CD14-positive monocyte (primary cell): Measurements from ENCODE around the gene UHRF1. TPM values are rescaled to one million over a fixed set of nuclear protein-coding genes. Genes with fewer than 3 reads are reported as not detected.
"Not testable (repeated sequence)": the region's sequence is repeated elsewhere in the genome, so short reads cannot be mapped to it uniquely, and the experiment has no call there.

Experiments
- DNase-seq, 3 donors: peaks; one replicate each; pipeline ENCODE4 v3.0.0-alpha.2; 2011 to 2022
- H2AFZ ChIP-seq: 2 replicates; pipeline ENCODE4 v1.6.0; 2012; ENCODE audit warnings: mild to moderate bottlenecking, low read depth, low read length, inconsistent platforms; ENCODE audit not compliant: insufficient read depth, poor library complexity, severe bottlenecking
- H3K27ac ChIP-seq, 2 donors: 1 replicate in 1 of 2; 2 replicates in 1 of 2; pipeline ENCODE4 v1.5.1; 2012 to 2013; ENCODE audit warnings: low read length in 2 of 2, control low read depth in 1 of 2, inconsistent platforms in 1 of 2, low read depth in 1 of 2, mild to moderate bottlenecking in 1 of 2
- H3K27me3 ChIP-seq, 2 donors: one replicate each; pipeline versions ENCODE4 v1.6.0 to v1.6.1; 2011 to 2013; ENCODE audit warnings: low read length in 2 of 2; ENCODE audit not compliant: control insufficient read depth in 2 of 2, insufficient read depth in 2 of 2
- H3K36me3 ChIP-seq, 2 donors: replicated peaks in 1 of 2; 1 replicate in 1 of 2; 2 replicates in 1 of 2; pipeline versions ENCODE4 v1.5.1 to v1.6.1; 2012 to 2013; ENCODE audit warnings: low read length in 2 of 2, control low read depth in 1 of 2, inconsistent platforms in 1 of 2, mild to moderate bottlenecking in 1 of 2; ENCODE audit not compliant: insufficient read depth in 2 of 2, control insufficient read depth in 1 of 2
- H3K4me1 ChIP-seq, 2 donors: 1 replicate in 1 of 2; 2 replicates in 1 of 2; pipeline versions ENCODE4 v1.5.1 to v1.6.1; 2012 to 2013; ENCODE audit warnings: low read length in 2 of 2, control low read depth in 1 of 2, inconsistent platforms in 1 of 2, mild to moderate bottlenecking in 1 of 2, moderate library complexity in 1 of 2; ENCODE audit not compliant: insufficient read depth in 2 of 2, control insufficient read depth in 1 of 2
- H3K4me2 ChIP-seq: replicated peaks from 2 replicates; pipeline ENCODE3; 2012; ENCODE audit warnings: low read length, moderate library complexity, mild to moderate bottlenecking; ENCODE audit not compliant: poor library complexity, severe bottlenecking; ENCODE audit errors: extremely low read depth
- H3K4me3 ChIP-seq, 3 experiments: fragments of 200-600 bp in 1 of 3; sonication (generic) in 1 of 3; replicated peaks in 1 of 3; 1 replicate in 2 of 3; 2 replicates in 1 of 3; pipeline ENCODE4 v1.5.1; 2011 to 2013; ENCODE audit warnings: low read length in 3 of 3, mild to moderate bottlenecking in 3 of 3, control low read depth in 2 of 3, low read depth in 2 of 3, inconsistent platforms in 1 of 3, moderate library complexity in 1 of 3
- H3K79me2 ChIP-seq: 2 replicates; pipeline ENCODE4 v1.6.0; 2012; ENCODE audit warnings: mild to moderate bottlenecking, control low read depth, inconsistent platforms, low read length, moderate library complexity; ENCODE audit not compliant: insufficient read depth
- H3K9ac ChIP-seq: 2 replicates; pipeline ENCODE4 v1.6.0; 2017; ENCODE audit warnings: low read length, mild to moderate bottlenecking; ENCODE audit not compliant: insufficient read depth, poor library complexity, severe bottlenecking
- H3K9me3 ChIP-seq, 2 donors: replicated peaks in 1 of 2; 1 replicate in 1 of 2; 2 replicates in 1 of 2; pipeline versions ENCODE4 v1.5.1 to v1.6.1; 2012 to 2013; ENCODE audit warnings: low read length in 2 of 2, control low read depth in 1 of 2; ENCODE audit not compliant: control insufficient read depth in 1 of 2, insufficient read depth in 1 of 2
- H4K20me1 ChIP-seq: 2 replicates; pipeline ENCODE4 v1.6.0; 2012; ENCODE audit warnings: mild to moderate bottlenecking, low read length, control low read depth, moderate library complexity; ENCODE audit not compliant: insufficient read depth
- H3K27ac Mint-ChIP-seq, 7 donors: one replicate each; pipeline ENCODE4 v1.8.0; 2020; ENCODE audit warnings: mild to moderate bottlenecking in 7 of 7, mixed read lengths in 7 of 7, moderate library complexity in 6 of 7, inconsistent platforms in 2 of 7
- H3K27me3 Mint-ChIP-seq, 3 donors: one replicate each; pipeline ENCODE4 v1.8.0; 2021 to 2022; ENCODE audit warnings: low read depth in 3 of 3, mild to moderate bottlenecking in 3 of 3, mixed read lengths in 3 of 3, moderate library complexity in 3 of 3, inconsistent platforms in 1 of 3
- H3K36me3 Mint-ChIP-seq, 2 donors: one replicate each; pipeline ENCODE4 v1.8.0; 2020; ENCODE audit warnings: mixed read lengths in 2 of 2, inconsistent platforms in 1 of 2, mild to moderate bottlenecking in 1 of 2
- H3K4me1 Mint-ChIP-seq: one replicate; pipeline ENCODE4 v1.8.0; 2020; ENCODE audit warnings: mild to moderate bottlenecking, mixed read lengths
- H3K4me3 Mint-ChIP-seq, 2 donors: one replicate each; pipeline ENCODE4 v1.8.0; 2020; ENCODE audit warnings: mild to moderate bottlenecking in 2 of 2, mixed read lengths in 2 of 2, moderate library complexity in 1 of 2
- H3K9me3 Mint-ChIP-seq, 7 donors: one replicate each; pipeline ENCODE4 v1.8.0; 2020 to 2022; ENCODE audit warnings: mixed read lengths in 7 of 7, mild to moderate bottlenecking in 6 of 7, moderate library complexity in 6 of 7, inconsistent platforms in 2 of 7
- WGBS: methylation state at CpG from one replicate; pipeline ENCODE4 v1.1.5; 2013; ENCODE audit warnings: missing lambda C conversion rate; ENCODE audit not compliant: insufficient coverage; 5-methylcytosine and 5-hydroxymethylcytosine counted together
- intact Hi-C, 2 donors: fragments of 100-400 bp; cut with micrococcal nuclease; formaldehyde crosslinking; loops; one replicate each; pipeline versions ENCODE4 v1.15.0 to v1.15.1; 2023
- polyA plus RNA-seq, 3 donors: library from polyadenylated mRNA; depleted of rRNA in 1 of 3; unstranded in 2 of 3; stranded (reverse) in 1 of 3; fragments of 300-500 nt in 2 of 3; fragments of >200 nt in 1 of 3; fragmentation: Illumina TruSeq in 2 of 3; gene quantifications; 1 replicate in 2 of 3; 2 replicates in 1 of 3; pipeline ENCODE4 v1.2.3, GENCODE V29; 2012 to 2021
- TF ChIP-seq, protein P1 (sequence below): fragments of 200-600 bp; IDR thresholded peaks from one replicate; pipeline ENCODE4 v1.8.0; 2022; ENCODE audit warnings: antibody characterized with exemption, mild to moderate bottlenecking

UHRF1 gene
- polyA plus RNA-seq, 3 donors = 0.06 to 0.77 (median 0.63) TPM

DNA sequence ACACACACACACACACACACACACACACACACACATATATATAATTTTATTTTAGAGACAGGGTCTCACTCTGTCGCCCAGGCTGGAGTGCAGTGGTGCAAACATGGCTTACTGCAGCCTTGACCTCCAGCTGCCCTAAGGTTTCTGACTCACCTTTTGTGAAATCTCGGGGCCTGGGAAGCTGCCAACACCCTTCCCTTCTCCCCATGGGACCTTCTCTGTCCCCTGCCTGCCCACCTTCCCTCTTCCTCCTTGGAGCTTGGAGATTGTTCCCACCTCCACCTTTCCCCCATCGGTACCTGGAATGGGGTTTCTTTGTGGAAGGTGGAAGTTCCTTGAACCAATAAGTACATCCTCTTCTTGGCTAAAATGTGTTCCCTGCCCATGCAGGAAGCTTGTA, 12.9 kb upstream of the UHRF1 start:
- peaks cover 11% of the 10 kb centered on the region for H4K20me1 ChIP-seq
- WGBS = no CpG with 5 or more reads among the region's 3 CpGs
- TF ChIP-seq, protein P1, sequence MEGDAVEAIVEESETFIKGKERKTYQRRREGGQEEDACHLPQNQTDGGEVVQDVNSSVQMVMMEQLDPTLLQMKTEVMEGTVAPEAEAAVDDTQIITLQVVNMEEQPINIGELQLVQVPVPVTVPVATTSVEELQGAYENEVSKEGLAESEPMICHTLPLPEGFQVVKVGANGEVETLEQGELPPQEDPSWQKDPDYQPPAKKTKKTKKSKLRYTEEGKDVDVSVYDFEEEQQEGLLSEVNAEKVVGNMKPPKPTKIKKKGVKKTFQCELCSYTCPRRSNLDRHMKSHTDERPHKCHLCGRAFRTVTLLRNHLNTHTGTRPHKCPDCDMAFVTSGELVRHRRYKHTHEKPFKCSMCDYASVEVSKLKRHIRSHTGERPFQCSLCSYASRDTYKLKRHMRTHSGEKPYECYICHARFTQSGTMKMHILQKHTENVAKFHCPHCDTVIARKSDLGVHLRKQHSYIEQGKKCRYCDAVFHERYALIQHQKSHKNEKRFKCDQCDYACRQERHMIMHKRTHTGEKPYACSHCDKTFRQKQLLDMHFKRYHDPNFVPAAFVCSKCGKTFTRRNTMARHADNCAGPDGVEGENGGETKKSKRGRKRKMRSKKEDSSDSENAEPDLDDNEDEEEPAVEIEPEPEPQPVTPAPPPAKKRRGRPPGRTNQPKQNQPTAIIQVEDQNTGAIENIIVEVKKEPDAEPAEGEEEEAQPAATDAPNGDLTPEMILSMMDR = no peak
- peak overlapping the region in 2 of 7 donors; percentile 32 to 54 for H3K27ac Mint-ChIP-seq
- H3K9me3 ChIP-seq = no peaks in the 10 kb centered on the region
- peak overlapping the region in 1 of 2 donors; percentile 29 for H3K27ac ChIP-seq
- no peak overlapping the region for H3K4me3 ChIP-seq
- no peak overlapping the region for H3K4me3 Mint-ChIP-seq
- peak; percentile 24 to 58 (median 43) for DNase-seq
- H3K4me1 Mint-ChIP-seq = peaks cover 49% of the 10 kb centered on the region
- H3K27me3 Mint-ChIP-seq = peaks cover 0 to 7% (median 2%) of the 10 kb centered on the region in 3 donors
- H3K4me2 ChIP-seq = no peak overlapping the region
- H3K36me3 Mint-ChIP-seq = peaks cover 5 to 8% of the 10 kb centered on the region in 2 donors
- H3K27me3 ChIP-seq = no peaks in the 10 kb centered on the region
- H3K79me2 ChIP-seq = no peaks in the 10 kb centered on the region
- H2AFZ ChIP-seq = no peak overlapping the region
- H3K9me3 Mint-ChIP-seq = peaks cover 0 to 6% (median 0%) of the 10 kb centered on the region in 7 donors
- peaks cover 37 to 45% of the 10 kb centered on the region in 2 donors for H3K4me1 ChIP-seq
- H3K36me3 ChIP-seq = peaks cover 0 to 7% of the 10 kb centered on the region in 2 donors
- H3K9ac ChIP-seq = no peak overlapping the region
- intact Hi-C loops = no loop called here

DNA sequence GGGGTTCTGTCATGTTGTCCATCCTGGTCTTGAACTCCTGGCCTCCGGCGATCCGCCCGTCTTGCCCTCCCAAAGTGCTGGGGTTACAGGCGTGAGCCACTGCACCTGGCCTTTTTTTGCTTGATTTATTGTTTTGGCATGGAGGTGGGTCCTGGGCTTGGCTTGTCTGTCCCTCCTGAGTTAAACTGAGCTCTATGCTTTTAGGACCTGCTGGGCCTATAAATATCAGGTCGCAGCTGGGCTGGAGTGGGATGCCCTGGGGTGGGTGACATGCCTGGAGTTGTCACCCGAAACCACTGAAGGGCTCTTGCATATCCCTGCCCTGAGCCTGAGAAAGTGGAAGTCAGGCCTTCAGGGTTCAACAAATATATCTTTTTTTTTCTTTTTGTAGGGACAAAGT, 12.2 kb upstream of the UHRF1 start:
- H3K27me3 ChIP-seq = no peaks in the 10 kb centered on the region
- H3K9me3 ChIP-seq = no peaks in the 10 kb centered on the region
- no peak overlapping the region for H3K27ac ChIP-seq
- no peak overlapping the region for H3K4me3 ChIP-seq
- Mint-ChIP-seq H3K36me3 (peaks cover 3 to 7% of the 10 kb centered on the region in 2 donors), H3K9me3 (peaks cover 0 to 6% (median 0%) of the 10 kb centered on the region in 7 donors), H3K4me1 (peaks cover 55% of the 10 kb centered on the region), H3K27me3 (peaks cover 0 to 4% (median 2%) of the 10 kb centered on the region in 3 donors), H3K4me3 (no peak overlapping the region), H3K27ac (peak overlapping the region in 3 of 7 donors; percentile 12 to 42 (median 25))
- 20% methylated on average over 3 of the region's 7 CpGs for whole genome bisulfite sequencing
- no peak overlapping the region for H2AFZ ChIP-seq
- H3K9ac ChIP-seq = no peak overlapping the region
- no peak for DNase-seq
- H4K20me1 ChIP-seq = peaks cover 11% of the 10 kb centered on the region
- no peak overlapping the region for H3K4me2 ChIP-seq
- peaks cover 0 to 6% of the 10 kb centered on the region in 2 donors for H3K36me3 ChIP-seq
- intact Hi-C loops = no loop called here
- TF ChIP-seq, protein P1 = no peak
- no peaks in the 10 kb centered on the region for H3K79me2 ChIP-seq
- H3K4me1 ChIP-seq = peaks cover 42 to 52% of the 10 kb centered on the region in 2 donors

DNA sequence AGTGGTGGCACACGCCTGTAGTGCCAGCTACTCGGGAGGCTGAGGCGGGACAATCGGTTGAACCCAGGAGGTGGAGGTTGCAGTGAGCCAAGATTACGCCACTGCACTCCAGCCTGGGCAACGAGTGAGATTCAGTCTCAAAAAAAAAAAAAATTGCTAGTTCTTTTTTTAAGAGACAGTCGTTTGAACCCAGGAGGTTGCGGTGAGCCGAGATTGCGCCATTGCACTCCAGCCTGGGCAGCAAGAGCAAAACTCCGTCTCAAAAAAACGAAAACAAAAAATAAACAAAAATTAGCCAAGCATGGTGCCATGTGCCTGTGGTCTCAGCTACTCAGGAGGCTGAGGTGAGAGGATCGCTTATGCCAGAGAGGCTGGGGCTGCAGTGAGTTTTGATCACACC, 8.4 kb upstream of the UHRF1 start:
- peak in 2 of 3 donors; percentile 10 to 30 for DNase-seq
- H3K4me3 Mint-ChIP-seq = peak overlapping the region in 1 of 2 donors; percentile 31
- H3K4me2 ChIP-seq, H3K36me3 ChIP-seq, H3K27me3 Mint-ChIP-seq, H3K9me3 Mint-ChIP-seq, H3K36me3 Mint-ChIP-seq, H3K9ac ChIP-seq, H3K79me2 ChIP-seq, intact Hi-C loops, H3K27me3 ChIP-seq, H2AFZ ChIP-seq, H3K9me3 ChIP-seq: not testable (repeated sequence)
- peaks cover 27 to 44% of the 10 kb centered on the region in 2 donors for H3K4me1 ChIP-seq
- peak overlapping the region; percentile 22 to 89 (median 71) for H3K27ac Mint-ChIP-seq
- peak overlapping the region; percentile 55 to 70 for H3K27ac ChIP-seq
- H3K4me1 Mint-ChIP-seq = peaks cover 45% of the 10 kb centered on the region
- peaks cover 18% of the 10 kb centered on the region for H4K20me1 ChIP-seq
- H3K4me3 ChIP-seq = peak overlapping the region in 1 of 3 experiments; percentile 11
- 0% methylated on average over 3 of the region's 13 CpGs for WGBS
